K562 (cell line): ENCODE data around the gene ASB13. TPM values are rescaled to one million over a fixed set of nuclear protein-coding genes. Genes with fewer than 3 reads are reported as not detected.

ENCODE experiments used
- ARID1B ChIP-seq: fragments of 450-650 bp; IDR thresholded peaks from 2 replicates; pipeline ENCODE4 v1.6.1; 2016; ENCODE audit warnings: antibody characterized with exemption, mild to moderate bottlenecking, inconsistent platforms
- CBFA2T3 ChIP-seq: fragments of 450-650 bp; IDR thresholded peaks from 2 replicates; pipeline ENCODE4 v1.6.1; 2017
- CSDE1 ChIP-seq, 2 experiments: fragments of 450-650 bp; IDR thresholded peaks; 2 replicates each; pipeline ENCODE4 v1.6.1; 2016; ENCODE audit warnings: mild to moderate bottlenecking in 1 of 2
- DNMT1 ChIP-seq: fragments of 450-650 bp; IDR thresholded peaks from 2 replicates; pipeline ENCODE4 v1.6.1; 2016; ENCODE audit warnings: antibody characterized with exemption, mild to moderate bottlenecking
- HMBOX1 ChIP-seq: sonication (generic); IDR thresholded peaks from 2 replicates; pipeline ENCODE4 v1.6.1; 2016
- KDM1A ChIP-seq, 2 experiments: fragments of 450-650 bp; IDR thresholded peaks; 2 replicates each; pipeline ENCODE4 v1.6.1; 2016; ENCODE audit warnings: mild to moderate bottlenecking in 2 of 2
- KDM2B ChIP-seq: fragments of 250-450 bp; sonication (Bioruptor Pico); IDR thresholded peaks from 2 replicates; pipeline ENCODE4 v1.8.0; 2021; ENCODE audit warnings: mild to moderate bottlenecking, moderate library complexity
- PRMT5 ChIP-seq: sonication (generic); formaldehyde crosslinking; IDR thresholded peaks from 2 replicates; pipeline ENCODE4 v1.5.0; 2020; ENCODE audit warnings: missing genetic modification reagents
- RERE ChIP-seq: sonication (generic); formaldehyde crosslinking; IDR thresholded peaks from 2 replicates; pipeline ENCODE4 v1.8.0; 2023; ENCODE audit warnings: missing genetic modification reagents, mild to moderate bottlenecking, borderline replicate concordance
- RNF219 ChIP-seq: fragments of 250-450 bp; sonication (Bioruptor Pico); IDR thresholded peaks from 2 replicates; pipeline ENCODE4 v1.5.0; 2022; ENCODE audit warnings: mild to moderate bottlenecking
- SMAD1 ChIP-seq: fragments of 150-350 bp; IDR thresholded peaks from 2 replicates; pipeline ENCODE4 v1.6.1; 2014; ENCODE audit warnings: low read length, low read depth; ENCODE audit not compliant: partially characterized antibody
- STAG1 ChIP-seq: sonication (generic); formaldehyde crosslinking; IDR thresholded peaks from 2 replicates; pipeline ENCODE4 v1.5.0; 2020; ENCODE audit warnings: missing genetic modification reagents, borderline replicate concordance
- STAT6 ChIP-seq: sonication (generic); formaldehyde crosslinking; IDR thresholded peaks from 2 replicates; pipeline ENCODE4 v1.8.1; 2023; ENCODE audit warnings: mild to moderate bottlenecking, missing genetic modification reagents
- TCF3 ChIP-seq: sonication (generic); formaldehyde crosslinking; IDR thresholded peaks from 2 replicates; pipeline ENCODE4 v1.4.0; 2020; ENCODE audit warnings: mild to moderate bottlenecking, missing genetic modification reagents
- TRIM28 ChIP-seq: fragments of 450-650 bp; IDR thresholded peaks from 2 replicates; pipeline ENCODE4 v1.6.1; 2017
- XRCC4 ChIP-seq: IDR thresholded peaks from one replicate; pipeline ENCODE4 v1.6.1; 2011; ENCODE audit not compliant: insufficient read depth, insufficient read length; ENCODE audit errors: extremely low read depth
- ZNF444 ChIP-seq: fragments of 250-450 bp; sonication (Bioruptor Pico); IDR thresholded peaks from 2 replicates; pipeline ENCODE4 v1.4.0; 2020; ENCODE audit warnings: mild to moderate bottlenecking, moderate library complexity
- polyA plus RNA-seq, 8 experiments: library from polyadenylated mRNA; depleted of rRNA in 4 of 8; stranded (reverse) in 5 of 8; unstranded in 3 of 8; fragments of >200 nt; fragmentation: Nextera tagmentation in 2 of 8; fragmentation: Illumina TruSeq in 1 of 8; extraction: Ambion mirVana in 2 of 8; extraction: Trizol in 1 of 8; gene quantifications; 2 replicates each; pipeline versions ENCODE4 v1.2.1 to v1.2.3, GENCODE V29; 2011 to 2014; ENCODE audit warnings: inconsistent platforms in 1 of 8, missing spikeins in 1 of 8
- total RNA-seq, 7 experiments: library from RNA; depleted of rRNA in 6 of 7; stranded (reverse); fragments of >200 nt in 6 of 7; fragmentation: Illumina TruSeq in 2 of 7; extraction: Trizol in 2 of 7; gene quantifications; 2 replicates each; pipeline versions ENCODE4 v1.2.1 to v1.2.3, GENCODE V29; 2011 to 2021; ENCODE audit warnings: low replicate concordance in 1 of 7

Gene ASB13
- total and polyA plus RNA-seq, 9 of the 15 experiments (the other 6 are each of a cell fraction or from before 2014, with no cell fraction given): 5.2 to 28.8 (median 16.9) TPM

- peak; percentile 40 for TF ChIP-seq TCF3 (CRISPR knock-in tag)
- no peak for TF ChIP-seq PRMT5
- no peak for TF ChIP-seq SMAD1
- no peak for TF ChIP-seq ZNF444
- TF ChIP-seq RNF219 (CRISPR knock-in tag): no peak
- peak; percentile 72 for TF ChIP-seq ARID1B
- TF ChIP-seq CBFA2T3: peak; percentile 61
- TF ChIP-seq XRCC4: no peak
- no peak for TF ChIP-seq TRIM28
- 0 out of 4 replicates have a peak, but pooled peaks of 1 of the 2 experiments have one; percentile 12 for TF ChIP-seq KDM1A (IDR thresholded peaks at IDR 0.05)
- TF ChIP-seq DNMT1: no peak
- no peak for TF ChIP-seq STAG1 (CRISPR knock-in tag)
- no peak for TF ChIP-seq CSDE1 (IDR thresholded peaks at IDR 0.05)
- peak; percentile 51; the same call in 1 of the 2 replicates for TF ChIP-seq HMBOX1
- no peak for TF ChIP-seq RERE (CRISPR knock-in tag)
- TF ChIP-seq KDM2B (CRISPR knock-in tag): no peak
- TF ChIP-seq STAT6 (CRISPR knock-in tag): no peak
Measured at GRCh38 chr10:5656737-5657579, 9.4 kb downstream of the ASB13 start (continued).
